AG10803 (cell line): Measurements from ENCODE around the gene CIROP.

Source experiments
- DNase-seq: peaks from one replicate; pipeline ENCODE4 v3.0.0; 2010; ENCODE audit warnings: low read depth
- H3K4me3 ChIP-seq: 2 replicates; pipeline ENCODE4 v1.5.1; 2011; ENCODE audit warnings: mild to moderate bottlenecking, low read length, control low read depth
- CTCF ChIP-seq: conservative IDR thresholded peaks from 2 replicates; pipeline ENCODE4 v1.5.1; 2011; ENCODE audit warnings: mild to moderate bottlenecking, low read length, control low read depth, inconsistent platforms

Gene CIROP

GRCh38 chr14:23105348-23105824 is 597 bp upstream of the CIROP start:
- no peak for TF ChIP-seq CTCF
- DNase-seq: no peak
- no peak overlapping the region for H3K4me3 ChIP-seq

- no peak overlapping the region for H3K4me3 ChIP-seq
- no peak for TF ChIP-seq CTCF
- DNase-seq: no peak
Measured at GRCh38 chr14:23104070-23104590, 659 bp downstream of the CIROP start.

GRCh38 chr14:23103581-23103980 is 1.2 kb downstream of the CIROP start:
- no peak for TF ChIP-seq CTCF
- no peak overlapping the region for H3K4me3 ChIP-seq
- DNase-seq: no peak

GRCh38 chr14:23102801-23103200 is 2.0 kb downstream of the CIROP start:
- H3K4me3 ChIP-seq: no peak overlapping the region
- DNase-seq: no peak
- TF ChIP-seq CTCF: no peak

- no peak overlapping the region for H3K4me3 ChIP-seq
- no peak for TF ChIP-seq CTCF
Measured at GRCh38 chr14:23101986-23102625, 2.7 kb downstream of the CIROP start.

GRCh38 chr14:23101213-23101970 is 3.4 kb downstream of the CIROP start:
- no peak for TF ChIP-seq CTCF
- no peak overlapping the region for H3K4me3 ChIP-seq
- no peak for DNase-seq

More at GRCh38 chr14:23101986-23102625, 2.7 kb downstream of the CIROP start:
- no peak for DNase-seq
